ENCODE measurements around the gene ADD1.

ADD1 gene

DNA sequence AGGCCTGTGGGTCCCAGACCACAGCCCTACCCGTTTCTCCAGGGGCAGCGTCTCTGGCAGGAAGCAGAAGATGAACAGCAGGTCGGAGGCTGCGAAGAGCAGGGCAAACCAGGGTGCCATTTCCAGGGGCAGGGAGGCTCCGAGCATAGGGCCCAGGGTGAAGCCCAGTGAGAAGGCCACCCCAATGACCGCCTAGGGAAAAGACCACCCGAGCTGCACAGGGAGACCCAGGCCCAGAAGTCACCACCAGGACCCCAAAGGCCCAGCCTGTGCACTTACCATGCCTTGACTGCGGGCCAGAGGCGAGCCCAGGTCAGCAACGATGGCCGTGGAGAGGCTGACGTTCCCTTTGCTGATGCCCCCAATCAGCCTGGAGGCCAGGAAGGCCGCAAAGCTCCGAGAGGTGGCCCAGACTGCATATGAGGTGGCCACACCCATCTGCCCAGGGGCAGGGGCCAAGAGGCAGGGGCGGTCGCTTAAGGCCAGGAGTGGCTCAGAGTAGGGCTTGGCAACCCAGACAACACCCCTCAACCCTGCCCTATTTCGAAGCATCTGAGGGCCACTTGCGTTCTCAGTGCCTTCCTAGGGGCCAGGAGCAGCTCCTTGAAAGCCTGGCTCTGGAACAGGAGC lies 88.8 kb downstream of the ADD1 start:
- DNase-seq (ENCODE audit: low spot score): peak; percentile 72
- TF ChIP-seq, protein P1, sequence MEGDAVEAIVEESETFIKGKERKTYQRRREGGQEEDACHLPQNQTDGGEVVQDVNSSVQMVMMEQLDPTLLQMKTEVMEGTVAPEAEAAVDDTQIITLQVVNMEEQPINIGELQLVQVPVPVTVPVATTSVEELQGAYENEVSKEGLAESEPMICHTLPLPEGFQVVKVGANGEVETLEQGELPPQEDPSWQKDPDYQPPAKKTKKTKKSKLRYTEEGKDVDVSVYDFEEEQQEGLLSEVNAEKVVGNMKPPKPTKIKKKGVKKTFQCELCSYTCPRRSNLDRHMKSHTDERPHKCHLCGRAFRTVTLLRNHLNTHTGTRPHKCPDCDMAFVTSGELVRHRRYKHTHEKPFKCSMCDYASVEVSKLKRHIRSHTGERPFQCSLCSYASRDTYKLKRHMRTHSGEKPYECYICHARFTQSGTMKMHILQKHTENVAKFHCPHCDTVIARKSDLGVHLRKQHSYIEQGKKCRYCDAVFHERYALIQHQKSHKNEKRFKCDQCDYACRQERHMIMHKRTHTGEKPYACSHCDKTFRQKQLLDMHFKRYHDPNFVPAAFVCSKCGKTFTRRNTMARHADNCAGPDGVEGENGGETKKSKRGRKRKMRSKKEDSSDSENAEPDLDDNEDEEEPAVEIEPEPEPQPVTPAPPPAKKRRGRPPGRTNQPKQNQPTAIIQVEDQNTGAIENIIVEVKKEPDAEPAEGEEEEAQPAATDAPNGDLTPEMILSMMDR (IDR thresholded peaks at IDR 0.05): no peak
- Histone ChIP-seq H3K4me3 (peak overlapping the region; percentile 98), H3K27ac (peak overlapping the region; percentile 90 to 94)

DNA sequence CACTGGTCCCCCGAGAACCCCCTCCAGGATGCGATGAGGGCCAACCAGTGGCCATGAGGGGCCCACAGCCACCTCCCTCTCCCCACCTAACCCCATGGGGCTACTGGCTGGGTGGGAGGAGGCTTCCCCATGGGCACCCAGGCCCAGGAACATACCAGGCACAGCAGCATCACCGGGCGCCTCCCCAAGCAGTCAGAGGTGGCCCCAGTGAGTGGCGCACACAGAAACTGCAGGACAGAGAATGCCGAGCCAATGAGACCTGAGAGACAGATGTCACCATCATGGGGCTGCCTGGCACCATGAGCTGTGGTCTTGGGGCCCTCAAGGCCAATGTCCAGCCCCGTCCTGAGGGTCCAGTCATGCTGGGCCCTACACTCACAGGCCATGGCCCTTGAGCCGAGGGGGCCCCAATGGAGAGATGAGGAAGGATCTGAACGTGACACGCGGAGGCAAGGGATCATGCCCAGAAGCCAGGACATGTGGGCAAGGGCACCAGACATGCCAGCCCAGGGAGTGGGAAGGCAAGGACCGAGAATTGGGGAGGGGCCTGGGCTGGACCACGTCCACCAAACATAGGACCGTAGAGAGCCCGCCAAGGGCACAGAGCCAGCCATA lies 89.4 kb downstream of the ADD1 start:
- Histone ChIP-seq H3K4me3 (peak overlapping the region; percentile 98), H3K27ac (peak overlapping the region; percentile 90 to 94)
- TF ChIP-seq, protein P1 (IDR thresholded peaks at IDR 0.05): no peak
- DNase-seq (ENCODE audit: low spot score): peak; percentile 71

DNA sequence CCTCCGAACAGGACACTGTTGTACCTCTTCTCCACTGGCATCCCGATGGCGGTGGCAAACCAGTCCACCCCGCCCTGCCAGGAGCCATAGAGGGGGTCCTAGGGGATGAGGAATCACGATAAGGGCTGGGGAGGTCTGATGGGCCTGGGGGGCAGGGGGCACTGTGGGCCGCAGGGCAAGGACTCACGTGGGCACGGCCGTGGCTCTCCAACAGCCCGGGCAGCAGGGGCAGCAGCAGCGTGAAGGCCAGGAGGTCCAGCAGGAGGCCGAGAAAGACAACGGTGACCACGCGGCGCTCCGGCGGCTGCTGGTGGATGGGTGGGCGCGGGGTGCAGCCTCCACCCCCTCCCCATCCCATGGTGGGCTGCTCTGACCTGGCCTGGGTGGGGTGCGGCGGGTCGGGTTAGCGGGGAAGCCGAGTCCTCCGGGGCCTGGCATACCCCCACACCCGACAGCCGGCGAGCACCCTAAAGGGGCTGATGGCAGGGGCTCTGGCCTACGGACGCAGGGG lies 90.0 kb downstream of the ADD1 start:
- peak overlapping the region; percentile 90 to 94 for H3K27ac ChIP-seq
- H3K4me3 ChIP-seq: peak overlapping the region; percentile 98
- peak; percentile 79 for DNase-seq (ENCODE audit: low spot score)
- TF ChIP-seq, protein P1 (IDR thresholded peaks at IDR 0.05): no peak

DNA sequence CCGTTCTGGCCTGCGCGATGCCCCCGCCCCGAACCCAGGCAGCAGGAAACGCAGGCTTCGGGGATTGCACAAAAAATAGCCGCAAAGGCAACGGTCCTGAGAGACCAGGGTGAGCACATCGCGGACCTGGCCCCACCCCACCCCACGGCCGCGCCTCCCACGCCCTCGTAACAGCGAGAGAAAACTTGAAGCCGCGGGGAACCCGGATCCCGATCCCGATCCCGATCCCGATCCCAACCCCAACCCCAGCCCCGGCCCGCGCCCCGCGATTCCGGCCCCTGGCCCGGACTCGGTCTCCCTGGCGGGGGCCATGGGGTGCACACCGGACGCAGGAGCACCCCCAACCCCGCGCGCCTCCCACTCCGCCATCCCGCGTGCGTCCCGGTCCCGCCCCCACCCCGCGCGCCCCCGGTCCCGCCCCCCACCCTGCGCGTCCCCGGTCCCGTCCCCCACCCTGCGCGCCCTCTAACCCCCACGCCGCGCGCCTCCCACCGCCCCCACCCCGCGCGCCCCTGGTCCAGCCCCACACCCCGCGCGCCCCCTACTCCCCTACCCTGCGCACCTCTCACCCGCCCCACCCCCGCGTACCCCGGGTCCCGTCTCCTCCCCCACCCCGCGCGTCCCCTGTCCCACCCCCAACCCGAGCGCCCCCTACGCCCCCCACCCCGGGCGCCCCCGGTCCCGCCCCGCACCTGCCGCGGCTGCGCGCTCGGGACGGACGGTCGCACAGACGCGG lies 90.6 kb downstream of the ADD1 start:
- Histone ChIP-seq H3K27ac (peak overlapping the region; percentile 90 to 94), H3K4me3 (peak overlapping the region; percentile 98)
- DNase-seq (ENCODE audit: low spot score): peak; percentile 88
- TF ChIP-seq, protein P1 (IDR thresholded peaks at IDR 0.05): no peak

DNA sequence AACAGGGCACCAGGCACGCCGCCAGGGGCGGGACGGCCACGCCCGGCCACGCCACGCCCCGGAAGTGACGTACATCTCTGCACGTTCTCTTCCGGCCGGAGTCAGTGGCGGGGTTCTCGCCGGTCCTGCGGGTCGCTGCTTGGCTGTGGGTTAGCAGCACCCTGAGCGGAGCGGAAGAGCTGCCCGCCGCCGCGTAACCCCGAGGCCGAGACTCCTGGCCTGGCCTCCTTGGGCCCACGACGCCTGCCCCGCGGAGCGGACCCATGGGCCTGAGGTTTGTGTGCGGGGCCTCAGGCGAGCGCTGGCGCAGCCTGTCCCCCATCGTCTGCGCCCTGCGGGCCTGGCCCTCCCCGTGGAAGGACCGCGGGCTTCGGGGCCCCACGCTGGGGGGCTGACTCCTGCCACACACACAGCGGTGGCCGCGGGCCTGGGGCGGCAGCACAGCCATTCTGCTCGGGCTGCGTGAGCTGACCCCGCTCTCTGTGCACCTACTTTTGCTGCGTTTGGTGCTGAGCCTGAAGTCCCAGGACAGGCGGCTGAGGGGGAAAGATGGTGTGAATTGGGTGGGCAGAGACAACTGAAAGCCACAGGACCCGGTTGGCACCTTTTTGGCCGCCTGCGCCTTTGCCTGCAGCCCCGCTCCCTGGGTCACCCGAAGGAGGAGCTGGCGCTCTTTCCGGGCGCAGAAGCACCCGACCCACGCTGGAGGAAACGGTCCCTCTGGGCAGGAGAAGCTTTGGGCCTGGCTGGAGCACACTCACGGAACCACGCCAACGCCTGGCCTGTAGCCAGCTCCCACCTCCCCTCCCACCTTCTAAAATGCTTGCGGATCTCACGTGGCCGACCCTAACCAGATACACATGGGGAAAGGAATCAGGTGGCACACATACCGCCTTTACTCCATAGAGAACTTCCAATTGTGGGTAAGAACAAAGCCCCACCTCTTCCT lies 91.4 kb downstream of the ADD1 start:
- Histone ChIP-seq H3K4me3 (peak overlapping the region; percentile 98), H3K27ac (peak overlapping the region; percentile 90 to 94)
- TF ChIP-seq, protein P1 (IDR thresholded peaks at IDR 0.05): no peak
- DNase-seq (ENCODE audit: low spot score): peak; percentile 95
